Measurements from ENCODE around the gene R3HDM2. TPM values are rescaled to one million over a fixed set of nuclear protein-coding genes. Genes with fewer than 3 reads are reported as not detected.
A peak's percentile ranks its signal among the peaks of the same experiment; 100 is the strongest.
"Not testable (repeated sequence)": the region's sequence is repeated elsewhere in the genome, so short reads cannot be mapped to it uniquely, and the experiment has no call there.

R3HDM2 gene
- total RNA-seq, 2 donors from 2014 or later, result 36.6 to 54.6 TPM

- H3K9me3 Mint-ChIP-seq; H3K36me3 Mint-ChIP-seq (ENCODE audit: low read depth); H3K4me3 Mint-ChIP-seq; H3K27ac Mint-ChIP-seq; ATAC-seq (replicated peaks); H3K27me3 Mint-ChIP-seq: not testable (repeated sequence)
- H3K4me1 Mint-ChIP-seq, result peaks cover 15% of the 10 kb centered on the region
Measured at GRCh38 chr12:57402156-57402555, 28.7 kb downstream of the R3HDM2 start.

GRCh38 chr12:57401165-57401564, 29.7 kb downstream of the R3HDM2 start:
- no peak overlapping the region for H3K4me3 Mint-ChIP-seq
- no peaks in the 10 kb centered on the region for H3K27me3 Mint-ChIP-seq
- peaks cover 15% of the 10 kb centered on the region for H3K36me3 Mint-ChIP-seq (ENCODE audit: low read depth)
- no peak for ATAC-seq (replicated peaks)
- no peaks in the 10 kb centered on the region for H3K9me3 Mint-ChIP-seq
- H3K27ac Mint-ChIP-seq, result no peak overlapping the region
- peaks cover 15% of the 10 kb centered on the region for H3K4me1 Mint-ChIP-seq

GRCh38 chr12:57399718-57400463, 31.0 kb downstream of the R3HDM2 start:
- not testable (repeated sequence) for H3K9me3 Mint-ChIP-seq

GRCh38 chr12:57397441-57397840, 33.4 kb downstream of the R3HDM2 start:
- ATAC-seq (replicated peaks), result no peak
- H3K27ac Mint-ChIP-seq, result no peak overlapping the region
- peaks cover 7% of the 10 kb centered on the region for H3K4me1 Mint-ChIP-seq
- no peak overlapping the region for H3K4me3 Mint-ChIP-seq
- H3K27me3 Mint-ChIP-seq, result no peaks in the 10 kb centered on the region
- peaks cover 50% of the 10 kb centered on the region for H3K36me3 Mint-ChIP-seq (ENCODE audit: low read depth)
- H3K9me3 Mint-ChIP-seq, result no peaks in the 10 kb centered on the region

More at GRCh38 chr12:57399718-57400463, 31.0 kb downstream of the R3HDM2 start:
- not testable (repeated sequence) for H3K27me3 Mint-ChIP-seq; H3K4me3 Mint-ChIP-seq; ATAC-seq (replicated peaks); H3K4me1 Mint-ChIP-seq
- peaks cover 27% of the 10 kb centered on the region for H3K36me3 Mint-ChIP-seq (ENCODE audit: low read depth)
- peak overlapping the region; percentile 48 for H3K27ac Mint-ChIP-seq

- peaks cover 73% of the 10 kb centered on the region for H3K36me3 Mint-ChIP-seq (ENCODE audit: low read depth)
- no peak overlapping the region for H3K4me3 Mint-ChIP-seq
Measured at GRCh38 chr12:57395121-57395520, 35.7 kb downstream of the R3HDM2 start.

GRCh38 chr12:57390174-57390573, 40.7 kb downstream of the R3HDM2 start:
- H3K36me3 Mint-ChIP-seq (ENCODE audit: low read depth), result peaks cover 84% of the 10 kb centered on the region
- no peaks in the 10 kb centered on the region for H3K9me3 Mint-ChIP-seq
- no peak overlapping the region for H3K4me3 Mint-ChIP-seq
- ATAC-seq (replicated peaks), result no peak
- H3K4me1 Mint-ChIP-seq, result peaks cover 5% of the 10 kb centered on the region
- no peak overlapping the region for H3K27ac Mint-ChIP-seq
- H3K27me3 Mint-ChIP-seq, result no peaks in the 10 kb centered on the region

More at GRCh38 chr12:57395121-57395520, 35.7 kb downstream of the R3HDM2 start:
- ATAC-seq (replicated peaks), result no peak
- no peaks in the 10 kb centered on the region for H3K27me3 Mint-ChIP-seq
- H3K4me1 Mint-ChIP-seq, result peaks cover 7% of the 10 kb centered on the region
- no peak overlapping the region for H3K27ac Mint-ChIP-seq
- no peaks in the 10 kb centered on the region for H3K9me3 Mint-ChIP-seq

GRCh38 chr12:57389033-57389432, 41.8 kb downstream of the R3HDM2 start:
- no peaks in the 10 kb centered on the region for H3K9me3 Mint-ChIP-seq
- H3K27me3 Mint-ChIP-seq, result no peaks in the 10 kb centered on the region
- no peak overlapping the region for H3K4me3 Mint-ChIP-seq
- peaks cover 77% of the 10 kb centered on the region for H3K36me3 Mint-ChIP-seq (ENCODE audit: low read depth)
- peak overlapping the region; percentile 65 for H3K27ac Mint-ChIP-seq
- peak; percentile 88 for ATAC-seq (replicated peaks)
- peaks cover 5% of the 10 kb centered on the region for H3K4me1 Mint-ChIP-seq

- no peak for ATAC-seq (replicated peaks)
- Mint-ChIP-seq H3K27me3 (no peaks in the 10 kb centered on the region), H3K9me3 (no peaks in the 10 kb centered on the region), H3K36me3 (ENCODE audit: low read depth) (peaks cover 76% of the 10 kb centered on the region), H3K4me1 (peaks cover 5% of the 10 kb centered on the region), H3K27ac (peak overlapping the region; percentile 65), H3K4me3 (no peak overlapping the region)
Measured at GRCh38 chr12:57388425-57388824, 42.4 kb downstream of the R3HDM2 start.

- no peak for ATAC-seq (replicated peaks)
- no peaks in the 10 kb centered on the region for H3K9me3 Mint-ChIP-seq
- H3K4me1 Mint-ChIP-seq, result peaks cover 5% of the 10 kb centered on the region
- H3K27me3 Mint-ChIP-seq, result no peaks in the 10 kb centered on the region
- peaks cover 56% of the 10 kb centered on the region for H3K36me3 Mint-ChIP-seq (ENCODE audit: low read depth)
- no peak overlapping the region for H3K27ac Mint-ChIP-seq
- no peak overlapping the region for H3K4me3 Mint-ChIP-seq
Measured at GRCh38 chr12:57386187-57386720, 44.6 kb downstream of the R3HDM2 start.

- no peaks in the 10 kb centered on the region for H3K9me3 Mint-ChIP-seq
- no peak overlapping the region for H3K4me3 Mint-ChIP-seq
- no peaks in the 10 kb centered on the region for H3K27me3 Mint-ChIP-seq
- H3K27ac Mint-ChIP-seq, result no peak overlapping the region
- peaks cover 5% of the 10 kb centered on the region for H3K4me1 Mint-ChIP-seq
- ATAC-seq (replicated peaks), result no peak
- H3K36me3 Mint-ChIP-seq (ENCODE audit: low read depth), result peaks cover 53% of the 10 kb centered on the region
Measured at GRCh38 chr12:57385586-57385985, 45.3 kb downstream of the R3HDM2 start.

GRCh38 chr12:57384478-57384877, 46.4 kb downstream of the R3HDM2 start:
- no peaks in the 10 kb centered on the region for H3K27me3 Mint-ChIP-seq
- H3K27ac Mint-ChIP-seq, result no peak overlapping the region
- no peak overlapping the region for H3K4me3 Mint-ChIP-seq
- ATAC-seq (replicated peaks), result no peak
- peaks cover 46% of the 10 kb centered on the region for H3K36me3 Mint-ChIP-seq (ENCODE audit: low read depth)
- H3K9me3 Mint-ChIP-seq, result no peaks in the 10 kb centered on the region
- H3K4me1 Mint-ChIP-seq, result peaks cover 5% of the 10 kb centered on the region

- Mint-ChIP-seq H3K27me3 (no peaks in the 10 kb centered on the region), H3K36me3 (ENCODE audit: low read depth) (peaks cover 29% of the 10 kb centered on the region), H3K9me3 (no peaks in the 10 kb centered on the region), H3K4me1 (peaks cover 5% of the 10 kb centered on the region), H3K27ac (peak overlapping the region; percentile 12), H3K4me3 (no peak overlapping the region)
- ATAC-seq (replicated peaks), result peak; percentile 32
Measured at GRCh38 chr12:57381693-57382220, 49.1 kb downstream of the R3HDM2 start.

- Mint-ChIP-seq H3K27ac (no peak overlapping the region), H3K4me3 (no peak overlapping the region), H3K36me3 (ENCODE audit: low read depth) (peaks cover 25% of the 10 kb centered on the region), H3K27me3 (no peaks in the 10 kb centered on the region), H3K4me1 (peaks cover 5% of the 10 kb centered on the region), H3K9me3 (no peaks in the 10 kb centered on the region)
- ATAC-seq (replicated peaks), result no peak
Measured at GRCh38 chr12:57380300-57380699, 50.5 kb downstream of the R3HDM2 start.

GRCh38 chr12:57377103-57377840, 53.6 kb downstream of the R3HDM2 start:
- H3K4me3 Mint-ChIP-seq, result no peak overlapping the region
- no peaks in the 10 kb centered on the region for H3K9me3 Mint-ChIP-seq
- peaks cover 5% of the 10 kb centered on the region for H3K4me1 Mint-ChIP-seq
- no peak overlapping the region for H3K27ac Mint-ChIP-seq
- ATAC-seq (replicated peaks), result no peak
- no peaks in the 10 kb centered on the region for H3K27me3 Mint-ChIP-seq
- peaks cover 22% of the 10 kb centered on the region for H3K36me3 Mint-ChIP-seq (ENCODE audit: low read depth)

Measured in activated T-helper 17 cell treated with anti-CD3 and anti-CD28 coated beads, Interleukin-2, amount 50 U/mL, for 72 hours (primary cell).